C4-2B (cell line): ENCODE measurements around the gene TFDP2.
"Not testable (repeated sequence)": the region's sequence is repeated elsewhere in the genome, so short reads cannot be mapped to it uniquely, and the experiment has no call there.

Experiments used
- H3K27ac ChIP-seq: fragments of 450-650 bp; 2 replicates; pipeline ENCODE4 v1.5.1; 2017
- CTCF ChIP-seq: fragments of 450-650 bp; conservative IDR thresholded peaks from 2 replicates; pipeline ENCODE4 v1.5.1; 2017; ENCODE audit warnings: mild to moderate bottlenecking
- ZFX ChIP-seq: fragments of 450-650 bp; IDR thresholded peaks from 2 replicates; pipeline ENCODE4 v1.6.1; 2017

Gene TFDP2

GRCh38 chr3:142148044-142148791 is 1.1 kb downstream of the TFDP2 start:
- peak overlapping the region; percentile 69 for H3K27ac ChIP-seq
- TF ChIP-seq CTCF (no peak), ZFX (no peak)

- not testable (repeated sequence) for H3K27ac ChIP-seq
Observed at GRCh38 chr3:142144587-142144986, 4.8 kb downstream of the TFDP2 start.

GRCh38 chr3:142140608-142141285 is 8.6 kb downstream of the TFDP2 start:
- TF ChIP-seq CTCF: peak; percentile 9
- H3K27ac ChIP-seq: not testable (repeated sequence)

- H3K27ac ChIP-seq: not testable (repeated sequence)
Observed at GRCh38 chr3:142137089-142137488, 12.3 kb downstream of the TFDP2 start.

DNA sequence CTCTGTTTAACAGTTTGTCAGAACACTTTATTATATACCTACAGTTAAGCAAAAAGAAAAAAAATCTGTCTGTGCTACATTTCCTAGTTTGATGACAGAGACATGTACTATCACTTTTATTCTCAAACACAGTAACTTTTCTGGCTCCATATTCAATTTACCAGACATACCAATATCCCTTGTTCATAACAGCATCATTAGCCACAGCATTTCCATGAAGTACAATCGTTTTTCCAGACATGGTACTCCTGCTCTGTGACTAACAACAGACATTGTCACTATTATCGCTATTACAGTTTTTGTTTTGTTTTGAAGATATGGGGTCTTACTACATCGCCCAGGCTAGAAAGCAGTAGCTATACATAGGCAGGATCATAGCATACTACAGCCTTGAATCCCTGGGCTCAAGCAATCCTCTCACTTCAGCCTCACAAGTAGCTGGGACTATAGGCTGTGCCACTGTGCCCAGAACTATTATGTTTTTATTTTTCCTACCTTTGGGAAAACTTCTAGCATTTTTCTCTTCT is 14.5 kb downstream of the TFDP2 start:
- TF ChIP-seq CTCF (no peak), ZFX (no peak)
- no peak overlapping the region for H3K27ac ChIP-seq

DNA sequence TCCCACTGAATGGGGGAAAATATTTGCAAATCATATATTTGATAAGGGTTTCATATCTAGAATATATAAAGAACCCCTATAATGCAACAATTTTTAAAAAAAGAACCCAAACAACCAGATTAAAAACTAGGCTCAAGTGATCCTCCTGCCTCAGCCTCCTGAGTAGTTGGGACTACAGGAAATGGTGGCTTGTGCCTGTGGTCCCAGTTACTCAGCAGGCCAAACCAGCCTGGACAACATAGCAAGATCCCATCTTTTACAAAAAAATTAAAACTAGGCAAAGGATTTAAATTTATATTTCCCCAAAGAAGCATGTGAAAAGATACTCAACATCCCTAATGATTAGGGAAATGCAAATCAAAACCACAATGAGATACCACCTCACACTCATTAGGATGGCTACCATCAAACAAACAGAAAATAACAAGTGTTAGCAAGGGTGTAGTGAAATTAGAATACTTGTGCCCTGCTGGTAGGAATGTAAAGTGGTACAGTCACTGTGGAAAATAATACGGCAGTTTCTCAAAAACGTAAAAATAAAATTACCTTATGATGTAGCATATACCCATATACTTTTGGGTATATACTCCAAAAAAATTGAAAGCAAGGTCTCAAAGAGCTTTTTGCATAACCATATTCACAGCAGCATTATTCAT is 19.7 kb downstream of the TFDP2 start:
- no peak for TF ChIP-seq ZFX
- TF ChIP-seq CTCF: peak; percentile 20
- no peak overlapping the region for H3K27ac ChIP-seq

GRCh38 chr3:142127941-142128658 is 21.2 kb downstream of the TFDP2 start:
- no peak for TF ChIP-seq CTCF
- no peak for TF ChIP-seq ZFX
- no peak overlapping the region for H3K27ac ChIP-seq

DNA sequence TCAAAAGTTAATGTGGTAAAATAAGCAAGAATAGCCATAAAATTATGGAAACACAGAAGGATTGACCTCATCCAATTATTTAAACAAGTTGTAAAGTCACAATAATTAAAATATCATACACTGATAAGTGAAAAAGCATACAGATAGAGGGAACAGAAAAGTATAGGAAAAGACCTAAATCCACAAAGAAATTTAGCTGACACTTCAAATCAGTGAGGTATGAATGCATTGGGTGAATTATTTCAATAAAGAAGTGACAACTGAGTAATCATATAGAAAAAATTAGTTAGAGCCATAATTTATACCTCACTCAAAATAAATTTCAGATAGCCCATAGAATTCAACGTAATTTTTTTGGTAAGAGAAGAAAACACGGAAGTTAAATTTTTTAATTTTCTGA is 25.1 kb downstream of the TFDP2 start:
- no peak for TF ChIP-seq ZFX
- no peak for TF ChIP-seq CTCF
- H3K27ac ChIP-seq: no peak overlapping the region
